EL (cell line): ENCODE measurements around the gene VRK3.
"Not testable (repeated sequence)": the region's sequence is repeated elsewhere in the genome, so short reads cannot be mapped to it uniquely, and the experiment has no call there.

Source experiments
- DNase-seq: peaks from one replicate; pipeline ENCODE4 v3.0.0-alpha.2; 2016

The VRK3 gene

GRCh38 chr19:49987159-49987698 lies 37.9 kb downstream of the VRK3 start:
- DNase-seq, result peak; percentile 81

GRCh38 chr19:49986354-49986753 lies 38.8 kb downstream of the VRK3 start:
- no peak for DNase-seq

GRCh38 chr19:49985871-49986270 lies 39.3 kb downstream of the VRK3 start:
- no peak for DNase-seq

GRCh38 chr19:49984491-49984890 lies 40.7 kb downstream of the VRK3 start:
- no peak for DNase-seq

GRCh38 chr19:49983645-49984229 lies 41.4 kb downstream of the VRK3 start:
- peak; percentile 44 for DNase-seq

GRCh38 chr19:49981603-49982593 lies 43.3 kb downstream of the VRK3 start:
- DNase-seq, result no peak

GRCh38 chr19:49978324-49978723 lies 46.8 kb downstream of the VRK3 start:
- no peak for DNase-seq

GRCh38 chr19:49977881-49978280 lies 47.3 kb downstream of the VRK3 start:
- no peak for DNase-seq

GRCh38 chr19:49977076-49977475 lies 48.1 kb downstream of the VRK3 start:
- no peak for DNase-seq

- no peak for DNase-seq
Observed at GRCh38 chr19:49976496-49976895, 48.7 kb downstream of the VRK3 start.

- DNase-seq, result no peak
Observed at GRCh38 chr19:49975051-49975450, 50.1 kb downstream of the VRK3 start.

GRCh38 chr19:49973987-49974386 lies 51.2 kb downstream of the VRK3 start:
- no peak for DNase-seq

- no peak for DNase-seq
Observed at GRCh38 chr19:49972841-49973240, 52.3 kb downstream of the VRK3 start.

- DNase-seq, result no peak
Observed at GRCh38 chr19:49971991-49972411, 53.2 kb downstream of the VRK3 start.

GRCh38 chr19:49969355-49969754 lies 55.8 kb downstream of the VRK3 start:
- not testable (repeated sequence) for DNase-seq

GRCh38 chr19:49968279-49968922 lies 56.8 kb downstream of the VRK3 start:
- no peak for DNase-seq

- not testable (repeated sequence) for DNase-seq
Observed at GRCh38 chr19:49960980-49961379, 64.2 kb downstream of the VRK3 start, which contains the start of gene SIGLEC11. Gene SIGLEC11 (minus strand): TSS chr19:49961172. CDS start chr19:49961081, 91 bp downstream.

GRCh38 chr19:49959892-49960291 lies 65.3 kb downstream of the VRK3 start:
- not testable (repeated sequence) for DNase-seq

- not testable (repeated sequence) for DNase-seq
Observed at GRCh38 chr19:49958596-49958995, 66.6 kb downstream of the VRK3 start.

- DNase-seq, result not testable (repeated sequence)
Observed at GRCh38 chr19:49958144-49958543, 67.0 kb downstream of the VRK3 start.

GRCh38 chr19:49957262-49957915 lies 67.8 kb downstream of the VRK3 start:
- DNase-seq, result no peak

- DNase-seq, result no peak
Observed at GRCh38 chr19:49956115-49956495, 69.1 kb downstream of the VRK3 start.

GRCh38 chr19:49954933-49955332 lies 70.2 kb downstream of the VRK3 start:
- DNase-seq, result no peak
